H1 (cell line): ENCODE results near the gene ISLR2. TPM values are rescaled to one million over a fixed set of nuclear protein-coding genes. Genes with fewer than 3 reads are reported as not detected.

Experiments
- CREB1 ChIP-seq: IDR thresholded peaks from 2 replicates; pipeline ENCODE4 v1.6.1; 2012; ENCODE audit warnings: inconsistent platforms
- CTBP2 ChIP-seq: IDR thresholded peaks from 2 replicates; pipeline ENCODE4 v1.7.0; 2011; ENCODE audit warnings: borderline replicate concordance, mild to moderate bottlenecking, moderate library complexity, mixed read lengths, low read length; ENCODE audit not compliant: insufficient read depth, insufficient read length
- SAP30 ChIP-seq: fragments of 300-600 bp; sonication (generic); IDR thresholded peaks from 2 replicates; pipeline ENCODE4 v1.7.1; 2012; ENCODE audit warnings: low read length, moderate library complexity, mild to moderate bottlenecking, inconsistent platforms; ENCODE audit not compliant: insufficient read depth, insufficient replicate concordance
- SRF ChIP-seq: IDR thresholded peaks from 2 replicates; pipeline ENCODE4 v1.6.1; 2011; ENCODE audit warnings: mild to moderate bottlenecking, low read depth, low read length, moderate library complexity
- TBP ChIP-seq: IDR thresholded peaks from 2 replicates; pipeline ENCODE4 v1.6.1; 2011; ENCODE audit warnings: low read depth, low read length, improper control_type of control experiment
- polyA plus RNA-seq, 7 experiments: library from polyadenylated mRNA; depleted of rRNA in 3 of 7; stranded (reverse) in 5 of 7; unstranded in 2 of 7; fragments of >200 nt in 5 of 7; fragments of 200-250 nt in 2 of 7; gene quantifications; 1 replicate in 5 of 7; 2 replicates in 1 of 7; 4 replicates in 1 of 7; pipeline versions ENCODE4 v1.2.1 to v1.2.3, GENCODE V29; 2011 to 2013; ENCODE audit warnings: missing spikeins in 2 of 7, mixed read lengths in 2 of 7
- total RNA-seq: library from RNA; stranded (reverse); fragmentation: NEBNext Ultra II Directional; extraction: Animal tissue kit (Norgen Biotek cat#: 25700); gene quantifications from 2 replicates; pipeline ENCODE4 v1.2.1, GENCODE V29; 2021

Gene ISLR2
- total and polyA plus RNA-seq, 2 of the 8 experiments (the other 6 are each of a cell fraction or from before 2014, with no cell fraction given), result 0.47 to 0.58 TPM

DNA sequence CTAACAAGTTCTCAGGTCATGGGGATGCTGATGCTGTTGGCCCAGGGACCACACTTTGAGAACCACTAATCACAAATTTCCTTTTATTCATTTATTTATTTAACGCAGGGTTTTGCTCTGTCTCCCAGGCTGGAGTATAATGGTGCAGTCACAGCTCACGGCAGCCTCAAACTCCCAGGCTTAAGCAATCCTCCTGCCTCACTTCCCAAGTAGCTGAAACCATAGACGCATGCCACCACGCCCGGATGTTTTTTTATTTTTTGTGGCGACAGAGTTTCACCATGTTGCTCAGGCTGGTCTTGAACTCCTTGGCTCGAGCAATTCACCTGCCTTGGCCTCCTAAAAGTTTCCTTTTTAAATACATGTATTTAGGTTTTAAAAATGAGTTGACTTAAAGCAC is 20.7 kb upstream of the ISLR2 start (continued):
- TF ChIP-seq SRF (no peak), CREB1 (no peak), TBP (no peak), CTBP2 (no peak), SAP30 (no peak)
